H1 (cell line): ENCODE data around the gene MYOT.

Source experiments
- CHD2 ChIP-seq: IDR thresholded peaks from 2 replicates; pipeline ENCODE4 v1.6.1; 2012; ENCODE audit warnings: low read length, improper control_type of control experiment
- CTCF ChIP-seq, 3 experiments: IDR thresholded peaks; 1 replicate in 2 of 3; 2 replicates in 1 of 3; pipeline versions ENCODE4 v1.5.1 to v1.6.1; 2011; ENCODE audit warnings: low read length in 3 of 3, mild to moderate bottlenecking in 3 of 3, inconsistent platforms in 2 of 3, low read depth in 1 of 3, moderate library complexity in 1 of 3; ENCODE audit not compliant: insufficient read depth in 1 of 3; ENCODE audit errors: control extremely low read depth in 1 of 3
- GTF2F1 ChIP-seq: IDR thresholded peaks from 2 replicates; pipeline ENCODE4 v1.6.1; 2012; ENCODE audit warnings: low read depth, low read length, improper control_type of control experiment, borderline replicate concordance
- JUN ChIP-seq: IDR thresholded peaks from 2 replicates; pipeline ENCODE4 v1.6.1; 2011; ENCODE audit warnings: low read depth, mild to moderate bottlenecking, improper control_type of control experiment, low read length
- SIN3A ChIP-seq, 2 experiments: IDR thresholded peaks in 1 of 2; conservative IDR thresholded peaks in 1 of 2; 2 replicates each; pipeline ENCODE4 v1.6.1; 2011 to 2012; ENCODE audit warnings: low read length in 2 of 2, improper control_type of control experiment in 1 of 2, low read depth in 1 of 2, mild to moderate bottlenecking in 1 of 2
- TAF1 ChIP-seq: IDR thresholded peaks from 2 replicates; pipeline ENCODE4 v1.6.1; 2011; ENCODE audit warnings: mild to moderate bottlenecking, low read depth, low read length
- USF2 ChIP-seq: IDR thresholded peaks from 2 replicates; pipeline ENCODE4 v1.6.1; 2011; ENCODE audit warnings: low read length, improper control_type of control experiment

- TF ChIP-seq CHD2 (no peak), GTF2F1 (no peak), SIN3A (conservative IDR thresholded peaks at IDR 0.05 in 1 of 2, IDR thresholded peaks at IDR 0.05 in 1 of 2; ENCODE audit: low read depth in 1 of 2, low read length in 2 of 2) (no peak), TAF1 (no peak), JUN (no peak), USF2 (no peak), CTCF (IDR thresholded peaks at IDR 0.05; ENCODE audit: control extremely low read depth in 1 of 3, insufficient read depth in 1 of 3, low read depth in 1 of 3, low read length in 3 of 3) (no peak)
These were observed at the start of gene MYOT for GRCh38 chr5:137867664-137868063.
